ENCODE data around the gene BMP8A.
"Not testable (repeated sequence)": the region's sequence is repeated elsewhere in the genome, so short reads cannot be mapped to it uniquely, and the experiment has no call there.

DNA sequence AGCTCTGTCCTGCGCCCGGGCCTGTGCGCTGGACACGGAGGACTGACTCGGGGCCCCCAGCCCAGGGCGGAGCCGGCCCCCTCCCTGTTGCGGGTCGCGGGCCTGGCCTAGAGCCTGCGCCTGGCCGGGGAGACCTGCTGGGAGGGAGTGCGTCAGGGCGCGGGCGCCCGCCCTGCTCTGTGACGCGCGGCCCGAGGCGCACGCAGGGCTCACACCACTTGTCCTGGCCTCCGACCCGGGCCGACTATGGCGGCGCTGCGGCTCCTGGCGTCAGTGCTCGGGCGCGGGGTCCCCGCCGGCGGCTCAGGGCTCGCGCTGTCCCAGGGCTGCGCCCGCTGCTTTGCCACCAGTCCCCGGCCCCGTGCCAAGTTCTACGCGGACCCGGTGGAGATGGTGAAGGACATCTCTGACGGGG is 23.3 kb downstream of the BMP8A start:
- TF ChIP-seq CTCF (IDR thresholded peaks at IDR 0.05; ENCODE audit: poor library complexity); EZH2 (IDR thresholded peaks at IDR 0.05; ENCODE audit: borderline replicate concordance): not testable (repeated sequence)
